HepG2 (cell line): ENCODE results near the gene HOXA5. TPM values are rescaled to one million over a fixed set of nuclear protein-coding genes. Genes with fewer than 3 reads are reported as not detected.

Source experiments
- ETV6 ChIP-seq: sonication (generic); formaldehyde crosslinking; conservative IDR thresholded peaks from 2 replicates; pipeline ENCODE4 v1.4.0; 2020; ENCODE audit warnings: missing genetic modification reagents
- FIP1L1 ChIP-seq: fragments of 200-400 bp; formaldehyde crosslinking; IDR thresholded peaks from 2 replicates; pipeline ENCODE4 v1.6.1; 2018; ENCODE audit warnings: low read depth, mild to moderate bottlenecking, low read length, moderate library complexity, borderline replicate concordance; ENCODE audit not compliant: insufficient read depth
- IKZF4 ChIP-seq: sonication (generic); formaldehyde crosslinking; IDR thresholded peaks from 2 replicates; pipeline ENCODE4 v1.5.1; 2020; ENCODE audit warnings: borderline replicate concordance, mild to moderate bottlenecking, low read depth, missing genetic modification reagents; ENCODE audit errors: not compliant biosample characterization
- MZF1 ChIP-seq: sonication (generic); formaldehyde crosslinking; IDR thresholded peaks from 2 replicates; pipeline ENCODE4 v1.8.1; 2023; ENCODE audit warnings: mild to moderate bottlenecking, missing genetic modification reagents, borderline replicate concordance
- PHF8 ChIP-seq: sonication (generic); formaldehyde crosslinking; IDR thresholded peaks from 2 replicates; pipeline ENCODE4 v1.5.0; 2020; ENCODE audit warnings: missing genetic modification reagents
- THYN1 ChIP-seq: sonication (generic); formaldehyde crosslinking; IDR thresholded peaks from 2 replicates; pipeline ENCODE4 v1.8.1; 2023; ENCODE audit warnings: low read depth, mild to moderate bottlenecking, moderate library complexity, missing genetic modification reagents, borderline replicate concordance
- WIZ ChIP-seq: sonication (generic); formaldehyde crosslinking; IDR thresholded peaks from 2 replicates; pipeline ENCODE4 v1.5.1; 2020; ENCODE audit warnings: mild to moderate bottlenecking, missing genetic modification reagents
- ZNF207 ChIP-seq: fragments of 450-650 bp; IDR thresholded peaks from 2 replicates; pipeline ENCODE4 v1.6.1; 2016; ENCODE audit warnings: antibody characterized with exemption, borderline replicate concordance
- ZNF550 ChIP-seq: sonication (generic); formaldehyde crosslinking; IDR thresholded peaks from 2 replicates; pipeline ENCODE4 v1.4.0; 2020; ENCODE audit warnings: mild to moderate bottlenecking, missing genetic modification reagents, borderline replicate concordance
- ZNF605 ChIP-seq: sonication (generic); formaldehyde crosslinking; IDR thresholded peaks from 2 replicates; pipeline ENCODE4 v1.8.0; 2022; ENCODE audit warnings: mild to moderate bottlenecking, missing genetic modification reagents
- ZNF607 ChIP-seq: sonication (generic); formaldehyde crosslinking; IDR thresholded peaks from 2 replicates; pipeline ENCODE4 v1.5.1; 2020; ENCODE audit warnings: missing genetic modification reagents, mild to moderate bottlenecking, borderline replicate concordance
- ZNF644 ChIP-seq: IDR thresholded peaks from 2 replicates; pipeline ENCODE4 v1.6.1; 2016; ENCODE audit warnings: low read depth
- polyA plus RNA-seq, 8 experiments: library from polyadenylated mRNA; depleted of rRNA in 3 of 8; stranded (reverse) in 7 of 8; unstranded in 1 of 8; fragments of >200 nt; fragmentation: Illumina TruSeq in 4 of 8; extraction: Trizol in 4 of 8; gene quantifications; 2 replicates each; pipeline versions ENCODE4 v1.2.1 to v1.2.3, GENCODE V29; 2011 to 2016; ENCODE audit warnings: low read depth in 4 of 8, missing spikeins in 1 of 8, mixed read lengths in 1 of 8; ENCODE audit not compliant: insufficient read depth in 1 of 8
- total RNA-seq, 5 experiments: library from RNA; depleted of rRNA; stranded (reverse); fragments of >200 nt; fragmentation: Illumina TruSeq; extraction: Trizol; gene quantifications; 2 replicates each; pipeline ENCODE4 v1.2.3, GENCODE V29; 2016; ENCODE audit warnings: low read depth in 1 of 5
- TF ChIP-seq, protein P1 (sequence below): sonication (generic); formaldehyde crosslinking; conservative IDR thresholded peaks from 2 replicates; pipeline ENCODE4 v1.4.0; 2020; ENCODE audit warnings: missing genetic modification reagents
- TF ChIP-seq, protein P2 (sequence below): sonication (generic); formaldehyde crosslinking; IDR thresholded peaks from 2 replicates; pipeline ENCODE4 v1.5.0; 2020; ENCODE audit warnings: missing genetic modification reagents
- TF ChIP-seq, protein P3 (sequence below): sonication (generic); formaldehyde crosslinking; IDR thresholded peaks from 2 replicates; pipeline ENCODE4 v1.4.0; 2020; ENCODE audit warnings: missing genetic modification reagents
- TF ChIP-seq, protein P4 (sequence below): sonication (generic); formaldehyde crosslinking; IDR thresholded peaks from 2 replicates; pipeline ENCODE4 v1.4.0; 2020; ENCODE audit warnings: mild to moderate bottlenecking, missing genetic modification reagents
- TF ChIP-seq, protein P5 (sequence below): sonication (generic); formaldehyde crosslinking; IDR thresholded peaks from 2 replicates; pipeline ENCODE4 v1.8.1; 2022; ENCODE audit warnings: mild to moderate bottlenecking, missing genetic modification reagents

The HOXA5 gene
- total and polyA plus RNA-seq, 2 of the 13 experiments (the other 11 are each of a cell fraction or from before 2014, with no cell fraction given): 3.2 to 3.6 TPM

DNA sequence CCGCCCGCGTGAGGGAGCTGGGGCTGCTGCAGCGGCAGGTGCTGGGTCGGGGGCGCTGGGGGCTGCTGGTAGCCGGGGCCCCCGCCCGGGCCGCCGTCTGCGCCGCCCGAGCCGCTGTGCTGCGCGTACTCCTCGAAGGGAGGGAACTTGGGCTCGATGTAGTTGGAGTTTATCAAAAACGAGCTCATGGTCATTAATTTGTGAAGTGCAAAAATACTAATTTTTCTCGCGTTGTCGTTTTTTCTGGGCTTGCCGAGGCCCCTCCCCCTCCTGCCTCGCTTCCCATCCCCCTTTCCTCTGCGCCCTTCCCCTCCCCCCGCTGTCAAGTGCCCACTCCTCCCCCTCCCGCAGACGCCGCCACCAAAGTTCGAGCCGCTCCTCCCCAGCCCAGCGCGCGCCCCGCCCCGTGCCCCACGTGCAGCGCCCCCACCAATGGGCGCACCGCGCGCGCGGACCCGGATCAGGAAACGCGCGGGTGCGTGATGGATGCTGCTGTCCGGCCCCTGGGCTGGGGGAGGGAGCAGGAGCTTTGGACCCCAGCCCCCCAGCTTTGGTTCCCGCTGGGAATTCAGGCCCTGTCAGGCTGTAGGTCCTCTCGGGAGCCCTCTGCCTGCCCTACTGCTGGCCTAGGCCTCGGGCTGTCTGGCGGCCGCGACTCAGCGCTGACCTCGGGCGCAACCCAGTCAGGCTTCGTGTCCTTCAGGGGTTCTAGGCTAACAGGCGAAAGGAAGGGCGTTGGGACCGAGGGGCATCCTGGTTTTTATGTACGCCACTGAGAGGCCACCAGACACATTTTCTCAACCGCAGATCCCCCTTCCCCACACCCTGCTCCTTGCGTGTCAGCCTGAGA is 12.7 kb downstream of the HOXA5 start, which contains the start of gene HOXA4 (continued):
- TF ChIP-seq THYN1 (no peak), ETV6 (CRISPR knock-in tag) (0 out of 2 replicates have a peak, but pooled peaks have one; percentile 31), WIZ (CRISPR knock-in tag) (no peak), MZF1 (CRISPR knock-in tag) (no peak), ZNF605 (peak; percentile 69; the same call in 1 of the 2 replicates), FIP1L1 (no peak), IKZF4 (no peak), ZNF607 (CRISPR knock-in tag) (no peak; the same call in 1 of the 2 replicates), ZNF207 (no peak), PHF8 (CRISPR knock-in tag) (peak; percentile 89), ZNF550 (CRISPR knock-in tag) (no peak), ZNF644 (no peak)
- TF ChIP-seq, protein P1, sequence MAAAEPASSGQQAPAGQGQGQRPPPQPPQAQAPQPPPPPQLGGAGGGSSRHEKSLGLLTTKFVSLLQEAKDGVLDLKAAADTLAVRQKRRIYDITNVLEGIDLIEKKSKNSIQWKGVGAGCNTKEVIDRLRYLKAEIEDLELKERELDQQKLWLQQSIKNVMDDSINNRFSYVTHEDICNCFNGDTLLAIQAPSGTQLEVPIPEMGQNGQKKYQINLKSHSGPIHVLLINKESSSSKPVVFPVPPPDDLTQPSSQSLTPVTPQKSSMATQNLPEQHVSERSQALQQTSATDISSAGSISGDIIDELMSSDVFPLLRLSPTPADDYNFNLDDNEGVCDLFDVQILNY: 0 out of 2 replicates have a peak, but pooled peaks have one; percentile 22
- TF ChIP-seq, protein P2, sequence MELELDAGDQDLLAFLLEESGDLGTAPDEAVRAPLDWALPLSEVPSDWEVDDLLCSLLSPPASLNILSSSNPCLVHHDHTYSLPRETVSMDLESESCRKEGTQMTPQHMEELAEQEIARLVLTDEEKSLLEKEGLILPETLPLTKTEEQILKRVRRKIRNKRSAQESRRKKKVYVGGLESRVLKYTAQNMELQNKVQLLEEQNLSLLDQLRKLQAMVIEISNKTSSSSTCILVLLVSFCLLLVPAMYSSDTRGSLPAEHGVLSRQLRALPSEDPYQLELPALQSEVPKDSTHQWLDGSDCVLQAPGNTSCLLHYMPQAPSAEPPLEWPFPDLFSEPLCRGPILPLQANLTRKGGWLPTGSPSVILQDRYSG (CRISPR knock-in tag): no peak
- TF ChIP-seq, protein P3, sequence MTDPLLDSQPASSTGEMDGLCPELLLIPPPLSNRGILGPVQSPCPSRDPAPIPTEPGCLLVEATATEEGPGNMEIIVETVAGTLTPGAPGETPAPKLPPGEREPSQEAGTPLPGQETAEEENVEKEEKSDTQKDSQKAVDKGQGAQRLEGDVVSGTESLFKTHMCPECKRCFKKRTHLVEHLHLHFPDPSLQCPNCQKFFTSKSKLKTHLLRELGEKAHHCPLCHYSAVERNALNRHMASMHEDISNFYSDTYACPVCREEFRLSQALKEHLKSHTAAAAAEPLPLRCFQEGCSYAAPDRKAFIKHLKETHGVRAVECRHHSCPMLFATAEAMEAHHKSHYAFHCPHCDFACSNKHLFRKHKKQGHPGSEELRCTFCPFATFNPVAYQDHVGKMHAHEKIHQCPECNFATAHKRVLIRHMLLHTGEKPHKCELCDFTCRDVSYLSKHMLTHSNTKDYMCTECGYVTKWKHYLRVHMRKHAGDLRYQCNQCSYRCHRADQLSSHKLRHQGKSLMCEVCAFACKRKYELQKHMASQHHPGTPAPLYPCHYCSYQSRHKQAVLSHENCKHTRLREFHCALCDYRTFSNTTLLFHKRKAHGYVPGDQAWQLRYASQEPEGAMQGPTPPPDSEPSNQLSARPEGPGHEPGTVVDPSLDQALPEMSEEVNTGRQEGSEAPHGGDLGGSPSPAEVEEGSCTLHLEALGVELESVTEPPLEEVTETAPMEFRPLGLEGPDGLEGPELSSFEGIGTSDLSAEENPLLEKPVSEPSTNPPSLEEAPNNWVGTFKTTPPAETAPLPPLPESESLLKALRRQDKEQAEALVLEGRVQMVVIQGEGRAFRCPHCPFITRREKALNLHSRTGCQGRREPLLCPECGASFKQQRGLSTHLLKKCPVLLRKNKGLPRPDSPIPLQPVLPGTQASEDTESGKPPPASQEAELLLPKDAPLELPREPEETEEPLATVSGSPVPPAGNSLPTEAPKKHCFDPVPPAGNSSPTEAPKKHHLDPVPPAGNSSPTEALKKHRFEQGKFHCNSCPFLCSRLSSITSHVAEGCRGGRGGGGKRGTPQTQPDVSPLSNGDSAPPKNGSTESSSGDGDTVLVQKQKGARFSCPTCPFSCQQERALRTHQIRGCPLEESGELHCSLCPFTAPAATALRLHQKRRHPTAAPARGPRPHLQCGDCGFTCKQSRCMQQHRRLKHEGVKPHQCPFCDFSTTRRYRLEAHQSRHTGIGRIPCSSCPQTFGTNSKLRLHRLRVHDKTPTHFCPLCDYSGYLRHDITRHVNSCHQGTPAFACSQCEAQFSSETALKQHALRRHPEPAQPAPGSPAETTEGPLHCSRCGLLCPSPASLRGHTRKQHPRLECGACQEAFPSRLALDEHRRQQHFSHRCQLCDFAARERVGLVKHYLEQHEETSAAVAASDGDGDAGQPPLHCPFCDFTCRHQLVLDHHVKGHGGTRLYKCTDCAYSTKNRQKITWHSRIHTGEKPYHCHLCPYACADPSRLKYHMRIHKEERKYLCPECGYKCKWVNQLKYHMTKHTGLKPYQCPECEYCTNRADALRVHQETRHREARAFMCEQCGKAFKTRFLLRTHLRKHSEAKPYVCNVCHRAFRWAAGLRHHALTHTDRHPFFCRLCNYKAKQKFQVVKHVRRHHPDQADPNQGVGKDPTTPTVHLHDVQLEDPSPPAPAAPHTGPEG (CRISPR knock-in tag): no peak
- TF ChIP-seq, protein P4, sequence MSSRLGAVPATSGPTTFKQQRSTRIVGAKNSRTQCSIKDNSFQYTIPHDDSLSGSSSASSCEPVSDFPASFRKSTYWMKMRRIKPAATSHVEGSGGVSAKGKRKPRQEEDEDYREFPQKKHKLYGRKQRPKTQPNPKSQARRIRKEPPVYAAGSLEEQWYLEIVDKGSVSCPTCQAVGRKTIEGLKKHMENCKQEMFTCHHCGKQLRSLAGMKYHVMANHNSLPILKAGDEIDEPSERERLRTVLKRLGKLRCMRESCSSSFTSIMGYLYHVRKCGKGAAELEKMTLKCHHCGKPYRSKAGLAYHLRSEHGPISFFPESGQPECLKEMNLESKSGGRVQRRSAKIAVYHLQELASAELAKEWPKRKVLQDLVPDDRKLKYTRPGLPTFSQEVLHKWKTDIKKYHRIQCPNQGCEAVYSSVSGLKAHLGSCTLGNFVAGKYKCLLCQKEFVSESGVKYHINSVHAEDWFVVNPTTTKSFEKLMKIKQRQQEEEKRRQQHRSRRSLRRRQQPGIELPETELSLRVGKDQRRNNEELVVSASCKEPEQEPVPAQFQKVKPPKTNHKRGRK (CRISPR knock-in tag): no peak
- TF ChIP-seq, protein P5, sequence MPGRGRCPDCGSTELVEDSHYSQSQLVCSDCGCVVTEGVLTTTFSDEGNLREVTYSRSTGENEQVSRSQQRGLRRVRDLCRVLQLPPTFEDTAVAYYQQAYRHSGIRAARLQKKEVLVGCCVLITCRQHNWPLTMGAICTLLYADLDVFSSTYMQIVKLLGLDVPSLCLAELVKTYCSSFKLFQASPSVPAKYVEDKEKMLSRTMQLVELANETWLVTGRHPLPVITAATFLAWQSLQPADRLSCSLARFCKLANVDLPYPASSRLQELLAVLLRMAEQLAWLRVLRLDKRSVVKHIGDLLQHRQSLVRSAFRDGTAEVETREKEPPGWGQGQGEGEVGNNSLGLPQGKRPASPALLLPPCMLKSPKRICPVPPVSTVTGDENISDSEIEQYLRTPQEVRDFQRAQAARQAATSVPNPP (CRISPR knock-in tag): peak; percentile 56; the same call in 1 of the 2 replicates
